ENCODE measurements around the gene ZFR2. TPM values are rescaled to one million over a fixed set of nuclear protein-coding genes. Genes with fewer than 3 reads are reported as not detected.

Gene ZFR2
- total and polyA plus RNA-seq, 4 donors, result not detected

DNA sequence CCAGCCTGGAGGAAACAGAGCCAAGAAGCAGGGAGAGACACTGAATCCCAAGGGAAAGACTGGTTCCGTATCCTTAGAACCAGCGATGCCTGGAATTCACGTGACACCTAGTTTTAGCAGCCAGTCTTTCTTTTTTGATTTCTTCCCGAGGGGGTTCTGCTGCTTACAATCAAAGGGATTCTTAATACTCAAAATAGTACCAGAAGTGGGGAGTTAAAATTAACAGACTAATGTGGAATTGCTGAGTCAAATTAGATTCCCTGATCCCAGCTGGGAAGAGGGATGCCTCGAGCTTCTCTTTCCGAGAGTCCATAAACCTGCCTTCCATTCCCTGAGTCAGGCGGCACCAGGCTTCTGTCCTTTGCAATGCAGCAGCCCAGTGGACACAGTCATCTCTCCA is 77.9 kb downstream of the ZFR2 start:
- no peak overlapping the region for H3K9ac ChIP-seq (ENCODE audit: low read depth in 1 of 2, low read length in 2 of 2)
- no peak for TF ChIP-seq GABPA (IDR thresholded peaks at IDR 0.05 in 1 of 2, conservative IDR thresholded peaks at IDR 0.05 in 1 of 2)
- TF ChIP-seq, protein P1, sequence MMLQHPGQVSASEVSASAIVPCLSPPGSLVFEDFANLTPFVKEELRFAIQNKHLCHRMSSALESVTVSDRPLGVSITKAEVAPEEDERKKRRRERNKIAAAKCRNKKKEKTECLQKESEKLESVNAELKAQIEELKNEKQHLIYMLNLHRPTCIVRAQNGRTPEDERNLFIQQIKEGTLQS (IDR thresholded peaks at IDR 0.05), result no peak
- TF ChIP-seq FOXA1 (IDR thresholded peaks at IDR 0.05), result no peak
- no peak for TF ChIP-seq TAF1 (conservative IDR thresholded peaks at IDR 0.05)
- TF ChIP-seq YY1 (IDR thresholded peaks at IDR 0.05), result no peak
- no peak for TF ChIP-seq JUND (IDR thresholded peaks at IDR 0.05)
- TF ChIP-seq FOXA2 (IDR thresholded peaks at IDR 0.05), result no peak
- H3K9me3 ChIP-seq (ENCODE audit: control insufficient read depth in 4 of 4, low read length in 3 of 4), result peaks cover 0 to 2% (median 0%) of the 10 kb centered on the region in 4 donors
- H3K4me3 ChIP-seq (ENCODE audit: low read depth in 1 of 3, low read length in 3 of 3), result no peak overlapping the region
- 81% methylated on average over 7 of the region's 7 CpGs for WGBS
- no peak overlapping the region for H3K27ac ChIP-seq (ENCODE audit: low read depth in 1 of 2, low read length in 2 of 2)
- no peak for DNase-seq (ENCODE audit: low spot score)
- no peaks in the 10 kb centered on the region for H3K27me3 ChIP-seq (ENCODE audit: control insufficient read depth in 4 of 4, insufficient read depth in 4 of 4, low read length in 3 of 4)
- H3K36me3 ChIP-seq (ENCODE audit: control insufficient read depth in 4 of 4, insufficient read depth in 3 of 4, low read depth in 1 of 4, low read length in 3 of 4), result no peaks in the 10 kb centered on the region
- no peaks in the 10 kb centered on the region for H3K4me1 ChIP-seq (ENCODE audit: control insufficient read depth in 4 of 4, insufficient read depth in 4 of 4, low read length in 3 of 4)

DNA sequence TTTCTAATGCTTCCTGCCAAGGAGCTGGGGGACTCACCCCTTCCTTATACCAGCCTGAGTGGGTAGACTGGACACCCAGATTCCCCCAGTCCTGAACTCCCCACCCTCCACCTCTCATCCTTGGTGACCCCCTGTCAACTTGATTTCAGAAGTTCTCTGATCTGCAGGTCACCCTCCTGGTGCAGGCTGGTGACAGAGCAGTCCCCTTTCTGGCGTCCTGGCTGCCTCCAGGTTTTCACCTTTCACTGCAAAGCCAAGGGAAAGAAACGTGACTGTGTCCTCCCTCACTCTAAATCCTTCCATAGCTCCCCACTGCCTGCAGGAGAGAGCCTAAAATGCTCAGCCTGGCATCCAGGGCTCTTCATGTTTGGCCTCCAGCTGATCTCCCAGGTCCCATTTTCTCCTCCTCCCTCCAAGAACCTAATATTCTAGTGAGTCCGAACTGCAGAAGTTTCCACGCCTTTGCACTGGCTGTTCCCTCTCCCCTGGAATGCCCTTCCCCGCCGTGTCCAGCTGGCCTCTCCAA is 78.6 kb downstream of the ZFR2 start:
- WGBS, result 64% methylated on average over 6 of the region's 6 CpGs
- Histone ChIP-seq H3K4me3 (ENCODE audit: low read depth in 1 of 3, low read length in 3 of 3) (no peak overlapping the region), H3K4me1 (ENCODE audit: control insufficient read depth in 4 of 4, insufficient read depth in 4 of 4, low read length in 3 of 4) (peaks cover 0 to 7% (median 1%) of the 10 kb centered on the region in 4 donors), H3K36me3 (ENCODE audit: control insufficient read depth in 4 of 4, insufficient read depth in 3 of 4, low read depth in 1 of 4, low read length in 3 of 4) (no peaks in the 10 kb centered on the region), H3K9ac (ENCODE audit: low read depth in 1 of 2, low read length in 2 of 2) (no peak overlapping the region), H3K27me3 (ENCODE audit: control insufficient read depth in 4 of 4, insufficient read depth in 4 of 4, low read length in 3 of 4) (peaks cover 0 to 4% (median 0%) of the 10 kb centered on the region in 4 donors), H3K27ac (ENCODE audit: low read depth in 1 of 2, low read length in 2 of 2) (no peak overlapping the region), H3K9me3 (ENCODE audit: control insufficient read depth in 4 of 4, low read length in 3 of 4) (peaks cover 0 to 2% (median 0%) of the 10 kb centered on the region in 4 donors)
- DNase-seq (ENCODE audit: low spot score), result no peak
- TF ChIP-seq, protein P2, sequence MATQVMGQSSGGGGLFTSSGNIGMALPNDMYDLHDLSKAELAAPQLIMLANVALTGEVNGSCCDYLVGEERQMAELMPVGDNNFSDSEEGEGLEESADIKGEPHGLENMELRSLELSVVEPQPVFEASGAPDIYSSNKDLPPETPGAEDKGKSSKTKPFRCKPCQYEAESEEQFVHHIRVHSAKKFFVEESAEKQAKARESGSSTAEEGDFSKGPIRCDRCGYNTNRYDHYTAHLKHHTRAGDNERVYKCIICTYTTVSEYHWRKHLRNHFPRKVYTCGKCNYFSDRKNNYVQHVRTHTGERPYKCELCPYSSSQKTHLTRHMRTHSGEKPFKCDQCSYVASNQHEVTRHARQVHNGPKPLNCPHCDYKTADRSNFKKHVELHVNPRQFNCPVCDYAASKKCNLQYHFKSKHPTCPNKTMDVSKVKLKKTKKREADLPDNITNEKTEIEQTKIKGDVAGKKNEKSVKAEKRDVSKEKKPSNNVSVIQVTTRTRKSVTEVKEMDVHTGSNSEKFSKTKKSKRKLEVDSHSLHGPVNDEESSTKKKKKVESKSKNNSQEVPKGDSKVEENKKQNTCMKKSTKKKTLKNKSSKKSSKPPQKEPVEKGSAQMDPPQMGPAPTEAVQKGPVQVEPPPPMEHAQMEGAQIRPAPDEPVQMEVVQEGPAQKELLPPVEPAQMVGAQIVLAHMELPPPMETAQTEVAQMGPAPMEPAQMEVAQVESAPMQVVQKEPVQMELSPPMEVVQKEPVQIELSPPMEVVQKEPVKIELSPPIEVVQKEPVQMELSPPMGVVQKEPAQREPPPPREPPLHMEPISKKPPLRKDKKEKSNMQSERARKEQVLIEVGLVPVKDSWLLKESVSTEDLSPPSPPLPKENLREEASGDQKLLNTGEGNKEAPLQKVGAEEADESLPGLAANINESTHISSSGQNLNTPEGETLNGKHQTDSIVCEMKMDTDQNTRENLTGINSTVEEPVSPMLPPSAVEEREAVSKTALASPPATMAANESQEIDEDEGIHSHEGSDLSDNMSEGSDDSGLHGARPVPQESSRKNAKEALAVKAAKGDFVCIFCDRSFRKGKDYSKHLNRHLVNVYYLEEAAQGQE (IDR thresholded peaks at IDR 0.05), result no peak
- no peak for TF ChIP-seq RAD21 (IDR thresholded peaks at IDR 0.05)
- no peak for TF ChIP-seq GABPA (IDR thresholded peaks at IDR 0.05 in 1 of 2, conservative IDR thresholded peaks at IDR 0.05 in 1 of 2)
- no peak for TF ChIP-seq TAF1 (conservative IDR thresholded peaks at IDR 0.05)
- TF ChIP-seq YY1 (IDR thresholded peaks at IDR 0.05), result no peak
- TF ChIP-seq RXRA (IDR thresholded peaks at IDR 0.05), result no peak
- no peak for TF ChIP-seq NR2F2 (IDR thresholded peaks at IDR 0.05)

DNA sequence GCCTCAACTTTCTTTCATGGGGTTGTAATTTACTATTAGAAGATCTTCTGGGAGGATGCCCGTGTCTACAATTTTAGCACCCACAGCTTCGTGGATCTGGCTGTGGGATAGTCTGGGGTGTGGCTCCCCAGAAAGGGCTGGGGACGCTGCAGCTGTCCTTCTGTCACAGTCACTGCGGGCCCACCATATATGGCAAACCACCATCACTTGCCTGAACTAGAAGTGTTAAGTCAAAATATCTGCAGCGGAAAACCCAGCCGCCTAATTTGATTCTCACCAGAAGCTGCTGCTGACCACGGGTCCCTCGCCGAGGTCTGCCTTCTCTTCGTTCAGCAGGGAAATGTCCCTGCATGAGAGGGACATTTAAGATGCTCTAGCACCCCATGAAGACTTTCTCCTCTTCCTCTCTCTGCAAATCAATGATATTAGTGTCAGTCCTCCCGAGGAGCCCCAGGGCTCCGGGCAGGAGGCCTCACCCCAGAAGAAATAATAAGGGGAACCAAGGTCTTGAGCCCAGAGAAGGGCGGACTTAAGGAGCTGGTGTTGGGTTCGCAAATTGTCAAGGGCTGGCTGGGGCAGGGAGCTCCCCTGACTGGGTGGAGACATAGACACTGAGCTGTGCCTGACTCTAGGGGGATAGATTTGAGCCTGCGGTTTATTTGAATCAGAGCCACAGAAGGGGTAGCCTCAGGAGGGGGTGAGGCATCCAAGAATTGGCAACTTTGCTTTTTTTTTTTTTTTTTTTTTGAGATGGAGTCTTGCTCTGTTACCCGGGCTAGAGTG is 79.7 kb downstream of the ZFR2 start:
- no peak overlapping the region for H3K4me3 ChIP-seq (ENCODE audit: low read depth in 1 of 3, low read length in 3 of 3)
- H3K9me3 ChIP-seq (ENCODE audit: control insufficient read depth in 4 of 4, low read length in 3 of 4), result peaks cover 0 to 2% (median 0%) of the 10 kb centered on the region in 4 donors
- DNase-seq (ENCODE audit: low spot score), result no peak
- WGBS, result 53% methylated on average over 16 of the region's 16 CpGs
- no peak overlapping the region for H3K9ac ChIP-seq (ENCODE audit: low read depth in 1 of 2, low read length in 2 of 2)
- H3K4me1 ChIP-seq (ENCODE audit: control insufficient read depth in 4 of 4, insufficient read depth in 4 of 4, low read length in 3 of 4), result peaks cover 0 to 7% (median 1%) of the 10 kb centered on the region in 4 donors
- peaks cover 0 to 1% (median 0%) of the 10 kb centered on the region in 4 donors for H3K36me3 ChIP-seq (ENCODE audit: control insufficient read depth in 4 of 4, insufficient read depth in 3 of 4, low read depth in 1 of 4, low read length in 3 of 4)
- H3K27me3 ChIP-seq (ENCODE audit: control insufficient read depth in 4 of 4, insufficient read depth in 4 of 4, low read length in 3 of 4), result peaks cover 0 to 11% (median 0%) of the 10 kb centered on the region in 4 donors
- H3K27ac ChIP-seq (ENCODE audit: low read depth in 1 of 2, low read length in 2 of 2), result no peak overlapping the region
- TF ChIP-seq GABPA (IDR thresholded peaks at IDR 0.05 in 1 of 2, conservative IDR thresholded peaks at IDR 0.05 in 1 of 2), result no peak
- TF ChIP-seq, protein P3, sequence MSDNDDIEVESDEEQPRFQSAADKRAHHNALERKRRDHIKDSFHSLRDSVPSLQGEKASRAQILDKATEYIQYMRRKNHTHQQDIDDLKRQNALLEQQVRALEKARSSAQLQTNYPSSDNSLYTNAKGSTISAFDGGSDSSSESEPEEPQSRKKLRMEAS (IDR thresholded peaks at IDR 0.05), result no peak
- TF ChIP-seq EGR1 (IDR thresholded peaks at IDR 0.05; ENCODE audit: low read depth in 2 of 2), result no peak
- no peak for TF ChIP-seq RAD21 (IDR thresholded peaks at IDR 0.05)
